GM21737 (cell line): Measurements from ENCODE around the gene BRMS1.
"Not testable (repeated sequence)": the region's sequence is repeated elsewhere in the genome, so short reads cannot be mapped to it uniquely, and the experiment has no call there.

Experiments used
- ATAC-seq: cut with Tn5 transposase; IDR thresholded peaks from one replicate; pipeline ENCODE4 v1.9.1; 2021; ENCODE audit warnings: mild to moderate bottlenecking, moderate library complexity; ENCODE audit not compliant: unreplicated experiment

BRMS1 gene

DNA sequence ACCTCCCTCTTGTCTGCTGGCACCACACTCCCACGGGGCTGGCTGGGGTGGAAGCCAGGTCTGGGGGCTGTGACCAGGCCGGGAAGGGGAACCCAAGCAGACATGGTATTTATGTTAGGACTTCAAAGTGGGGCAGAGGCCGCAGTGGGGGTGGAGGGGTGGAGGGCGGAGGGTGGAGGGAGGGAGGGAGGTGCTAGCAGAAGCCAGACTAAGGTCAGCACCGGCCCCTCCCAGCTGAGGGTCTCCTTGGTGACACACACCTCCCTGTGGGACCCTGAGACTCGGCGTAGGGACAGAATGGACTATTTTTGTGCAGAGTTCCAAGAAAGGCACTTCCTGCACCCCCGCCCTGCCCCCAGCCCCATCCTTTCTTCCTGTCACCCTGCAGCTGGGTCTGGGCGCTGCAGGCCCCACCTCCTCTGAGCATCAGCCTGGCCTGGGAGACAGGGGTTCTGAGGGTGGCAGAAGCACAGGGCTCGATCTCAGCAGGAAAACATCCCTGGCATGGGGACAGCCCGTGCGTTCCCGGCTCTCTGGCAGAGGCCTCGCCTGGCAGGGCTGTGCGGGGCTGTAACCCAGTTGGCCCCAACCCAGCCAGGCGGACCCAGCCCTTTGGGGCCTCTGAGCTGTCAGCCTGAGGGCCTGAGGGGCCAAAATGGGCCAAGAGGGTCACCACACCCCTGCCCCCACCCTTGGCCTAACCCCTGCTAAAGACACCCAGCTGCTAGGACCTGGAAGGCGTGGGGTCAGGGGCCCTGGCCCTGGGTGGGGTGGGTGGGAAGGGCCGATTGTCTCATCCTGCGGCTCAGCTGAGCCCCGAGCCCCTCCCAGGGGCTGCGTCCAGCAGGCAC lies 18.4 kb downstream of the BRMS1 start:
- ATAC-seq = no peak

DNA sequence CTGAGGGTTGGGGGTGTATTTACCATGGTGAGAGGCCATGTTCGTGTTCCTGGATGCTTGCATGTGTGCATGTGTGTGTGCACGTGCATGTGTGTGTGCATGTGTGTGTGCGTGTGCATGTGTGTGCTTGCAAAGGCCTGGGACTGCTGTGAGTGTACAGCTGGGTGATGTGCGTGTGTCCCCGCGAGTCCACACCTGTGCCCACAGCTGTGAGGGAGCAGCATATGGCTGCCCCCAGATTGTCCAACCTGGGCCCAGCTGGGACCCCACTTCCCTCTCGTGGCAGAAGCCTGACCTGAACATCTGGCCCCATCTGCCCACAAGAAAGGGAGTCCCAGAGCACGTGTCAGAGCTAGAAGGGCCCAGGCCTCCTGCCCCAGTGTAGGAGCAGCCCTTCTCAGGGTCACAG lies 19.6 kb downstream of the BRMS1 start:
- no peak for ATAC-seq

DNA sequence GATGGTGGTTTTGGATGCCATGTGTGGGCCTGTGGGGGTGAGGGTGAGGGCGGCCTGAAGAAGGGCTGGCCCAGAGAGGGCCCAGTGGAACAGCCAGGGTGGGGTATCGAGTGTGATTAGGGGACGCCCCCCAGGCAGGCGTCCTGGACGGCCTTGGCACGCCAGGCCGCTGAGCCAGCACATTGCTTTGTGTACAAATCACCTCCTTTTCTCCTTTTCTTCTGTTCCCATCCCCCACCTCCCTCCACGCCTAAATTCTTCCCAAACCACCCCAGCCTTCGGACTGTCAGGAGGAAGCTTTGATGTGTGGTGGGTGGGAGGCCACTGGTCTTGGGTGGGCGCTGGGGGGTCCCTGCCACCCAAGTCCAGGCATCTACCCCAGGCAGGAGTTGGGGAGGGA lies 20.2 kb downstream of the BRMS1 start:
- no peak for ATAC-seq

DNA sequence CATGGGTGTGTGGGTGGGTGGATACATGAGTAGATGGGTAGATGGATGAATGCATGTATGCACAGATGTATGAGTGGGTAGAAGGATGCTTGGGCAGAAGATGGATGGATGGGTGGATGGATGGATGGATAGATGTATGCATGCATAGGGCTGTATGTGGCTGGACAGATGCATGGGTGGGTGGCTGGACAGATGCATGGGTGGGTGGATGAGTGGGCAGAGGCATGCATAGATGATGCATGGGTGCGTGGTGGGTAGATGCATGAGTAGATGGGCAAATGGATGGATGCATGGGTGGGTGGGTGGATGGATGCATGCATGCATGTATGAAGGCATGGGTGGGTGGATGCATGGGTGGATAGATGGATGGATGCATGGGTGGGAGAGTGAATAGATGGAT lies 21.2 kb downstream of the BRMS1 start:
- ATAC-seq = no peak

DNA sequence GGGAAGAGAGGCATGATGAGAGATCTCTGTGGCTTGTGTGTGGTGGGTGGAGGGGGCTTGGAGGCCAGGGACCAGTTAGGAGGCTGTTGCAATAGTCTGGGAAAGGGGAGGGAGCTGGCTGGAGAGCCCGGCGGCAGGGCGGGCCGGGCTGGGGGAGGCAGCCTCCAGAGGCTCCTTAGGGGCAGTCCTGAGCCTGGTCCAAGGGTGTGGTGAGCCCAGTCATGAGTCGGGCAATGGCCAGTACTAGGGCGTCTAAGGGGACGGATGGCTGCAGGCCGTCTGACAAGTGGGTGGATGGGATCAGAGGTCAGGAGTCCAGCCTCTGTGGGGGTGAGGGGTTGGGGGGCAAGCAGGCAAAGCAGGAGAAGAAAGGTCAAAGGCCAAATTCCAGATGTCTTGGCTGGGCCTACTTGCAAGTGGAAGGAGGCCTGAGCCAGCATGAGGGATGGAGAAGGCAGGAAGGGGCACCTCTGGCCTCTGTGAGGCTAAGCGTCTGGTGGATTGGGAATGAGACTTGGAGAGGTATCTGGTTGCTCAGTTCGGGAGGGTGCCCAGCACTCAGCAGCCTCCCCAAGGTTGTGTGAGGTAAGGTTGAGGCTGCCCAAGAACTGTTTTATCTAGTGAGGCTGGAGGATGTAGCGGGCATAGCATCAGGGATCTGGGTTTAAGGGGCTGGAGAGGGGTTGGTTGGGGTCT lies 22.0 kb downstream of the BRMS1 start:
- no peak for ATAC-seq

DNA sequence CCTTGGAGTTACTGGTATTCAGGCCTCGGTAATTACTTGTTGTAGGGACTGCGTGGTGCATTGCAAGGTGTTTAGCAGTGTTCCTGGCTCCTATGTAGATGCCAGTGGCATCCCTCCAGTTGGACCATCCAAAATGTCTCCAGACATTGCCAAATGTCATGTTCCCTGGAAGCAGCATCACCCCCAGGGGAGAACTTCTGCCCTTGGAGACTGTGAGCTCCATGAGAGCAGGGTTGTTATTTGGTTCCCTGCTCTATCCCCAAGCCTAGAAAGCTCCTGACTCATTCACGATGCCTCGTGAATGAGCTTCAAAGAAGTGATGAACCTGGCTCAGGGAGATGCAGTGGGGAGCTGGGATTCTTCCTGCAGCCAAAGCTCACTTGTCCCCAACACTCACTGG lies 23.3 kb downstream of the BRMS1 start:
- ATAC-seq = no peak

DNA sequence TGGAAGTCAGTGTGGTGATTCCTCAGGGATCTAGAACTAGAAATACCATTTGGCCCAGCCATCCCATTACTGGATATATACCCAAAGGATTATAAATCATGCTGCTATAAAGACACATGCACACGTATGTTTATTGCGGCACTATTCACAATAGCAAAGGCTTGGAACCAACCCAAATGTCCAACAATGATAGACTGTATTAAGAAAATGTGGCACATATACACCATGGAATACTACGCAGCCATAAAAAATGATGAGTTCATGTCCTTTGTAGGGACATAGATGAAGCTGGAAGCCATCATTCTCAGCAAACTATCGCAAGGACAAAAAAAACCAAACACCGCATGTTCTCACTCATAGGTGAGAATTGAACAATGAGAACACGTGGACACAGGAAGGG lies 24.2 kb downstream of the BRMS1 start:
- not testable (repeated sequence) for ATAC-seq

DNA sequence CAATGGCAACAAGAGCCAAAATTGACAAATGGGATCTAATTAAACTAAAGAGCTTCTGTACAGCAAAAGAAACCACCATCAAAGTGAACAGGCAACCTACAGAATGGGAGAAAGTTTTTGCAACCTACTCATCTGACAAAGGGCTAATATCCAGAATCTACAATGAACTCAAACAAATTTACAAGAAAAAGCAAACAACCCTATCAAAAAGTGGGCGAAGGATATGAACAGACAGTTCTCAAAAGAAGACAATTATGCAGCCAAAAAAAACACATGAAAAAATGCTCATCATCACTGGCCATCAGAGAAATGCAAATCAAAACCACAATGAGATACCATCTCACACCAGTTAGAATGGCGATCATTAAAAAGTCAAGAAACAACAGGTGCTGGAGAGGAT lies 24.6 kb downstream of the BRMS1 start:
- ATAC-seq = not testable (repeated sequence)

DNA sequence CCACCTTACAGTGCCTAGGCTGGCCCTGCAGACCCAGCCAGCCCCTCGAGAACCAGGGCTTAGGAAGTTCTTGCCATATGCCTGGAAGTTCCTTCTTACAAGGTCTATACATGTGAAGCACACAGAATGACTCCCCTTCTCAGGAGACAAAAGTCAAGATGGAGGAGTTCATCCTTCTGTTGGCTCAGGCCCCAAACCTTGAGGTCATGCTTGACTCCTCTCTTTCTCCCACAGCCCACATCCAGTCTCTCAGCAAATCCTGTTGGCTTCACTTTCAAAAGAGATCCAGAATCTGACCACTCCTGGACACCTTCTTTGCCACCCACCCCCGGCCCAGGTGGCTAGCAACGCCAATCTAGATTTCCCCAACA lies 26.3 kb downstream of the BRMS1 start:
- no peak for ATAC-seq

DNA sequence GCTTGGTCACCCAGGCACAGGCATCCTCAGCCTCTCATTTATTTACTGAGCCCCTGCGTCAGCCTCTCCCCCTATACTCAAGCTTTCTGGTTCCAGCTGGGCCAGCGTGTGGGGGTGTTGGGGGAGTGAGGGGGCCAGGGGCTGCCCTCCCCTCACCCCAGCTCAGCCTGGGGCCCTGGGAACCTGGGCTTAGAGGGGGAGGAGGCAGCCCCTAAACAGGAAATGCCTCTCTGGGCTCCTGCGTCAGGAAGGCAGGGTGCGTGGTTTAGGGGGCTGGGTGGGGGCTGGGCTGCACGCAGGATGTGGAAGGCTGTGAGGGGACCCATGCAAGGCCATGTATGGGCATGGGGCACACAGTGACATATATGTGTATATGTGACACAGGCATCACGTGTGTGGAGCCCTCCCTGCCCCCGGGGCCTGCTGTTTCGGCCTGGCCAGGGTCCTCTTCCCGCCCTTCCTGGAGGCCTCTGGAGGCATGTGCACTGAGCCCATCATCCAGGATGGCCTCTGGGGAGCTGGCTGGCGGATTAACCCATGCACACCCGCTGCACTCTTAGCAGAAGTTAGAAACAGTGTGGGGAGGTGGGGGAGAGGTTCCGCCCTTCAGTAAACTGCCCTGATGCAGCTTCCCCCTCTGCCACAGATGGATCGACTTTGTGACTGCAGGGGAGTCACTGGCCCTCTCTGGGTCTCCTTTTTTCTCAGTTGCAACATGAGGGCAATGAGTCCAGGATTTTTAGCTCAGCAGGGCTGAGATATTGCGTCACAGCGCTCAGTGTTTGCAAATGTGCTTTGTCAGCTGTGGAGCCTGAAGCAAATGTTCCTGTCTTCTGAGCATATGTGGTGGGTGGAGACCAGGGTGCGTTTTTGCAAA lies 26.9 kb downstream of the BRMS1 start:
- ATAC-seq = no peak

DNA sequence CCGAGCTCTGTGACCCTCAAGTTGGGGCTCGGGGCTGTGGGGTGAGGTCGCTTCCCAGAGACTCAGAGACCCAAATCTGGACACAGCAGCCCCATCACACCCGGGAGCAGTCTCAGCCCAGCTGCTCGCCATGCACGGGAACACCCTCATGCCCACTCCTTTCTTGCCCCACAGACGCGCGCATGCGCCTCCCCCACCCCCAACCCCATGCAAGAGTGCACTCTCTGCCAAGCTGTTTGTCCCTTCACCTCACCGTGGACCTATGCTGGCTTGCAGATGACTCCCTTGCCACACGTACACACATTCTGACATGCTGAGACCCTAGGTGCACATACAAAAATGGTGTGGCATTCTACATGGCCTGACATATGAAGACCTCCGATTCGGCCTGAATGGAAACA lies 27.6 kb downstream of the BRMS1 start:
- no peak for ATAC-seq

DNA sequence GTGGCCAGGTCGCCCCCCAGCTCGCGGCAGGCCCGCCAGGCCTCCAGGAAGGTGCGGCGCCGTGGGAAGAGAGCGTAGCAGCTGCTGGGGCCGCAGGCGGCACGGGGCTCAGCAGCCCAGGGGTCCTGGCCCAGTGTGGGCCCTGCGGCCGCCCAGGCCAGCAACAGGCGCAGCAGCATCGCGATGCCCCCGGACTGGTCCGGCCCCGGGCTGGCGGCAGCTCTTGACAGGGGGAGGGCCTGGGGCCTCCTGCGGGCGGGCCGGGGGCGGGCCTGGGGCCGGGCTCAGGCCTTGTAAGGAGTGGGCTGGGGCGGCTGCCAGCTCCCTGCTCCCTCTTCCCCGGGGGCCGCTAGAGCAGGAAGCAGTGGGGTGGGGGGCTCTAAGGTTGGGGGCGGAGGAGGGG lies 28.1 kb downstream of the BRMS1 start, which contains the start of gene CD248:
TSS of gene CD248 (minus strand) at position 196 of the 403 bp plus-strand sequence. CDS start at position 179, 17 bp downstream.
- no peak for ATAC-seq

DNA sequence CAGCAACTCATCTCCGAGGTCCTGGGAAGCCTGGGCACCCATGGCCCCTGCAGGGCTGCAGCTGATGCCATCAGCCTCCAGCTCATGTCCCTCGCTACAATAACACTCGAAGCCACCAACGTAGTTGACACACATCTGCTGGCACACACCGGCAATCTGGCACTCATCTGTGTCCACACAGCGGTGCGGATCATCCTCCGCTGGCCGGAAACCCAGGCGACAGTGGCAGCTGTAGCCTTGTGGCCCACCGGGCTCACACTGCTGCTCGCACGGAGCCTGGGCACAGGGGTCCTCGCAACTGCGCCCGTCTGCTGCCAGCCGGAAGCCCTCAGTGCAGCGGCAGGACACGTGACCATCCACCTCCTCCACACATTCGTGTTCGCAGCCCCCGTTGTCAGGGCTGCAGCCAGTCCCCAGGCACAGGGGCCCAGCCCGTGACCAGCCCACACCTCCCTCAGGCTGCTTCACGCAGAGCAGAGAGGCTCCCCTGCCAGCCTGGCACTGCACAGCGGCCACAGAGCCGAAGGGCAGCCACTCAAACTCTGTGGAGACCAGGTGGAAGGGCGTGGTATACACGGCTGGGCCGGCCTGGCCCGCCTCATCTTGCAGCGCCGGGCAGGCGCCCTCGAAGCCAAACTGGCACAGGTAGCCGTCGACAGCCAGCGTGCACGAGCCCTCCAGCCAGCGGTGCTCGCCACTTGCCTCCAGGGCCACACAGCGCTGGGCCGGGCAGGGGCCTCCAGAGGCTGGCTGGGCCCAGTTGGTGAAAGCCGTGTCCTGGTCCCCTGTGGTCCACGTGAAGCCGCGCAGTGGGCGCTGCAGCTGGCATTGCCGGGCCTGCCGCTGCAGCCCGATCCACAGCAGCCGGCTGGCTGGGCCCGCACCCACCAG lies 28.7 kb downstream of the BRMS1 start:
- no peak for ATAC-seq

DNA sequence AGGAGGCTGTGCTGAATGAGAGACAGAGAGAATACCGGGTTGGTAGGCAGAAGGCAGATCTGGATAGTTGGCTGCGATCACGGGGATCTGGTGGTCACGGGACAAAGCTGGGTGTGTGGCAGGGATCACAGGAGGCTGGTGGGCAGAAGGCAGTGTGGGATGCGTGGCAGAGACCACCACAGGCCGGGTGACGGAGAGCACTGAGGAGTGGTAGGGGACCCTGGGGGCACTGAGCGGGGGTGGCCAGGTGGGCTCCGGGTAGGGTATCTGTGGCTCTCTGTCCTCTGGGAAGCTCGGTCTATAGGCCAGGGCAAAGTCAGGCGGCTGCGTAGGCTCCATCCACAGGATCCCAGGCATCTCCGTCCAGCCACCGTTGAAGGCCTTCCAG lies 29.4 kb downstream of the BRMS1 start:
- no peak for ATAC-seq

DNA sequence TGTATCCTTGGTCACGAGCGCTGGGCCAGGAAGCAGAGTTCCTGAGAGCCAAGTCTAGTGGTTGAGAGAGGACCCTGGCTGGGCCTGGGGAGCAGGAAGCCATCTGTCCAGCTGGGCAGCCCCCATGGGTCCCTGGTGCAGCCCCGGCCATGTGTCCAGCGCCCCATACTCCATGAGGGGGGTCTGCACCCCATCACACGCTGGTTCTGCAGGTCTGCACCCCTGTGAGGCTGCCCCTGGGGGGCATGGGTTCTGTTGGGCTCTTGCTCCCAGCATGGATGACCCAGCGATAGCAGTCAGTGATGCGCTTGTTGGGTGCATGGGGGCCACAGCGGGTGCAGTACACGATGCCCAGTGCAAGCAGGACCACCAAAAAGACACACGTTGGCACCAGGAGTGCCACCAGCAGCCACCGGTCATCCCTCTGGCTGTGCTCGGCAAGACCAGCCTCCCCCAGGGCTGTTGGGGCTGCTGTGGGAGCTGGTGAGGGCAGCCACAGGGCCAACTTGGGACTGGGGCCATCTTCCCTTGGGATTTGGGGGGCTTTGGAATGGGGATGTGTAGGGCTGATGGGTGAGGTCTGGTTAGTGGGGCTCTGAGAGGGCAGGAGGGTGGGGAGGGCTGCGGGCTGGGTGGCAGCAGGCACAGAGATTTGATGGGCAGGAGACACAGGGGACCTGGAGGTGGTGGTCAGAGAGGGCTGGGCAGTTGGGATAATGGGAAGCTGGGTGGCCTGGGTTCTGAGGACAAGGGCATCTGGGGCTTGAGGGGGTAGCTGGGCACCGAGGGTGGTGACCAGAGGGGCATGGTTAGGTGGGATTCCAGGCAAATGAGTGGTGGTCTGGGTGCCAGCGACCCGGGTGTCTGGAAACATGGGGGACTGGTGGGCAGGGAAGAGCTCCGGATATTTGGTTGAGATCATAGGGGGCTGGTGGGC lies 30.1 kb downstream of the BRMS1 start:
- no peak for ATAC-seq

DNA sequence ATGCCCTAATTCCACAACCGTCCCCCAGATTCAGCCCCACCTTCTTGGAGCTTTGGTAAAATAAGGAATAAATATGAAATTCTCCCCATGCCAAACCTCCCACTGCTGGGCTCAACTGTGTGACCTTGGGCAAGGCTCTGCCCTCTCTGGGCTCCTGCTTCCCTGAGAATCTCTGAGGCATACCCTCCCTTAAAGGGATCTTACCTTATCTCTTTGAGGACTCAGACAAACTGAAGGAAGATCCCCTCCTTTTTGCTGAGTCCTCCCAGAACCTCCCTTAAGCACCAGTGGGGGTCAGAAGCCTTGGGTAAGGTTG lies 30.8 kb downstream of the BRMS1 start:
- no peak for ATAC-seq

DNA sequence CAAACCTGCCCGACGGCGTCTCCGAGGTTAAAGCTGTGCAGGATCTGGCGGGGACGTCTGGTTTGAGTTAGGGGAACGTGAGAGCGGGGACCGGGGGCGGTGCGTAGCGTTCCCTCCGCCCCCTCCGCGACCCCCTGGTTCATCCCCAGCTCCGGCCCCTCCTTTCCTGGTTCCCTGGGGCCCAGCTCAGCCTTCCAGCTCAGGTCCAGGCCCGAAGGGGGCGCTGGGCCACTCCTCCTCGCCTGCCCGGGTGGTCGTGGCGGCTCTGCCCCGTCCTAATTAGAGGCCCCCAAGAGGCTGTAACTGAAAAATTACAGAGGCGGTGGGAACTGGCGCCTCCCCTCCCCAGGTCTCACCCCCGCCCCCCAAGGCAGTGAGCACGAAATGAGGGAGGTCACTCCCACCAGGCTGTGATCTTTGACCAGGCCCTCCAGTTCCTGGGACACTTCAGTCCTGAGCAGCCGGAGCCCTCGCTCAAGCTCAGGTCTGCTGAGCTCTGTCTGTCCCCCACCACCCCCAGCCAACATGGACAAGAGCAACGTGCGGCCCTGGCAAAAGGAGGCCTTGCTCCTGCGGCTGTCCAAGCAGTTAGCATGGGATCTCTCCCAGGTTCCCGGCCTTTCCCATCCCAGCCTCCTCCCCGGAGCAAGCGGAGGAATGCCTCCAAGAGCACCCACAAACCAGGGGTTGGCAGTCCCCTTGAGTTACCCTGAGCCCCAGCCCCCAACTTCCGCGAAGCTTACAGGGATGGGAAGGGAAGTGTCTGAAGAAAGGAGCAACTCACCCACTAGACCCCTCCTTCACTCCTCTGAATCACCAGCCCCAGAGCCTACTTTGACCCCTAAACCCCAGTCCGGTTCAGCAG lies 31.4 kb downstream of the BRMS1 start:
- ATAC-seq = no peak

DNA sequence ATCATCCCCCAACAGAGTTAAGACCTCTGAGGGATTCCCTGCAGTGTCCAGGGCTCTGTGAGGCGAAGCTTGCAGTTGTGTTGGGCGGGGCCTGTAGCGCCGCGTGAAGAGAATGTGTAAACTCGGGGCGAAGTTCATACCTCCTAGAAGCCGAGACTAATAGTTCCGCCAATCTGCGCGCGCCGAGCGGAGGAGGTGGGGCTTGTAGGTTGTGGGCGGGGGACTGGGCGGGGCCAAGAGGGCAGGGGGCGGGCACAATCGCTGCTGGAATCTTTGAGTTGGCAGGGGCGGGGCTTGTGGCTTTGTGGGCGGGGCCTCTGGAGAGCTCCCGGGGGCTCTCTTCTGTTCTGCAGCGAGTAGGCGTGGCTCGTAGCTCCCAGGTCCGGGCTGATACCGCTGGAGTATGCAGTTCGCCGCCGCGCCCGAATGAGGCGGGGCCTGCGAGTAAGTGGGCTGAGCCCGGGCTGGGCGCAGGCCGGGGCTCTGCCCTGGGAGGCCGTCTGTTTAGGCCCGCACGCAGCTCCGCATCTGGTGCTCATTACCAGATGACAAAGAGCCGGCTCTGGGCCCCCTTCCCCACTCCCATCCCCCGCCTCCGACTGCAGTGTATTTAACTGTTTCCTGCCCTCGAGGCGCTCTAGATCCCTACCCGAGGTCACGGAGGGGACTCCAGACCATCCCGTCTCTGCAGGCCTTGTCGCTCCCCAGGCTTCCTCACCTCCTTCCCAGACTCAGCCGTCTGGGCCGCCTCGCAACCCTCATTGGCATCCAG lies 32.2 kb downstream of the BRMS1 start:
- peak; percentile 60 for ATAC-seq
